GM23338 (cell line): ENCODE measurements around the gene HLCS. TPM values are rescaled to one million over a fixed set of nuclear protein-coding genes. Genes with fewer than 3 reads are reported as not detected.

ENCODE experiments used
- ATAC-seq: fragments of 200-7000 bp; cut with Tn5 transposase; 3 replicates; pipeline ENCODE4 v1.9.1; 2020
- DNase-seq: peaks from one replicate; pipeline ENCODE4 v3.0.0-alpha.2; 2015; ENCODE audit warnings: low spot score
- H2AFZ ChIP-seq: fragments of 200-600 bp; sonication (generic); 2 replicates; pipeline ENCODE4 v1.8.0; 2016; ENCODE audit warnings: antibody characterized with exemption, mild to moderate bottlenecking, moderate library complexity
- H3F3A ChIP-seq: fragments of 200-600 bp; sonication (generic); replicated peaks from 2 replicates; pipeline ENCODE4 v1.8.0; 2017; ENCODE audit warnings: antibody characterized with exemption, mixed run types, low read depth
- H3K27ac ChIP-seq: fragments of 200-600 bp; sonication (generic); 2 replicates; pipeline ENCODE4 v1.6.1; 2016; ENCODE audit warnings: low read depth
- H3K27me3 ChIP-seq: fragments of 200-600 bp; sonication (generic); 2 replicates; pipeline ENCODE4 v1.8.0; 2016; ENCODE audit warnings: mild to moderate bottlenecking, mixed run types, moderate library complexity; ENCODE audit not compliant: insufficient read depth
- H3K36me3 ChIP-seq: fragments of 200-600 bp; sonication (generic); 2 replicates; pipeline ENCODE4 v1.8.0; 2016; ENCODE audit warnings: mild to moderate bottlenecking; ENCODE audit not compliant: insufficient read depth
- H3K4me1 ChIP-seq: fragments of 200-600 bp; sonication (generic); 2 replicates; pipeline ENCODE4 v1.8.0; 2016; ENCODE audit warnings: mild to moderate bottlenecking, moderate library complexity; ENCODE audit not compliant: insufficient read depth
- H3K4me2 ChIP-seq: fragments of 200-600 bp; sonication (generic); 2 replicates; pipeline ENCODE4 v1.7.1; 2017; ENCODE audit warnings: mixed run types
- H3K4me3 ChIP-seq: fragments of 200-600 bp; sonication (generic); 2 replicates; pipeline ENCODE4 v1.6.1; 2016; ENCODE audit warnings: mixed run types
- H3K79me2 ChIP-seq: fragments of 200-600 bp; sonication (generic); replicated peaks from 2 replicates; pipeline ENCODE4 v1.8.0; 2017; ENCODE audit warnings: mild to moderate bottlenecking; ENCODE audit not compliant: insufficient read depth
- H3K9me2 ChIP-seq: fragments of 200-600 bp; sonication (generic); 2 replicates; pipeline ENCODE4 v1.8.0; 2017; ENCODE audit not compliant: insufficient read depth
- H4K20me1 ChIP-seq: fragments of 200-600 bp; sonication (generic); replicated peaks from 2 replicates; pipeline ENCODE4 v1.8.0; 2017; ENCODE audit warnings: mild to moderate bottlenecking; ENCODE audit not compliant: insufficient read depth
- H3K27ac Mint-ChIP-seq: 2 replicates; pipeline ENCODE4 v1.8.0; 2020; ENCODE audit warnings: inconsistent platforms, mild to moderate bottlenecking, moderate library complexity, mixed read lengths
- H3K27me3 Mint-ChIP-seq: 3 replicates; pipeline ENCODE4 v1.8.0; 2022; ENCODE audit warnings: low read depth, mild to moderate bottlenecking, moderate library complexity, mixed read lengths, inconsistent platforms; ENCODE audit not compliant: insufficient read depth, poor library complexity
- H3K36me3 Mint-ChIP-seq: 3 replicates; pipeline ENCODE4 v1.8.0; 2021; ENCODE audit warnings: low read depth, mild to moderate bottlenecking, inconsistent platforms, moderate library complexity, mixed read lengths
- H3K4me1 Mint-ChIP-seq: 3 replicates; pipeline ENCODE4 v1.8.0; 2020; ENCODE audit warnings: mild to moderate bottlenecking, inconsistent platforms, mixed read lengths
- H3K4me3 Mint-ChIP-seq: 3 replicates; pipeline ENCODE4 v1.8.0; 2021; ENCODE audit warnings: moderate library complexity, mild to moderate bottlenecking, inconsistent platforms, mixed read lengths
- H3K9me3 Mint-ChIP-seq: 3 replicates; pipeline ENCODE4 v1.8.0; 2020; ENCODE audit warnings: moderate library complexity, mild to moderate bottlenecking, inconsistent platforms, mixed read lengths
- CREB1 ChIP-seq: fragments of 250-450 bp; sonication (Bioruptor Pico); IDR thresholded peaks from 2 replicates; pipeline ENCODE4 v1.5.0; 2020; ENCODE audit warnings: low read depth, mild to moderate bottlenecking, moderate library complexity
- EZH2 ChIP-seq: fragments of 200-600 bp; sonication (generic); IDR thresholded peaks from one replicate; pipeline ENCODE4 v1.8.0; 2017; ENCODE audit warnings: antibody characterized with exemption, mild to moderate bottlenecking, low read depth; ENCODE audit not compliant: unreplicated experiment
- EZH2phosphoT487 ChIP-seq: fragments of 200-600 bp; sonication (generic); IDR thresholded peaks from one replicate; pipeline ENCODE4 v1.8.1; 2018; ENCODE audit warnings: antibody characterized with exemption; ENCODE audit not compliant: unreplicated experiment
- JUNB ChIP-seq: IDR thresholded peaks from one replicate; pipeline ENCODE4 v1.6.1; 2016; ENCODE audit warnings: antibody characterized with exemption; ENCODE audit not compliant: unreplicated experiment
- NANOG ChIP-seq: IDR thresholded peaks from 2 replicates; pipeline ENCODE4 v1.6.1; 2016; ENCODE audit warnings: antibody characterized with exemption, borderline replicate concordance
- POLR2AphosphoS5 ChIP-seq: IDR thresholded peaks from 2 replicates; pipeline ENCODE4 v1.6.1; 2016; ENCODE audit warnings: antibody characterized with exemption, low read depth
- STAT1 ChIP-seq: IDR thresholded peaks from one replicate; pipeline ENCODE4 v1.6.1; 2016; ENCODE audit warnings: antibody characterized with exemption; ENCODE audit not compliant: unreplicated experiment
- ZNF114 ChIP-seq: fragments of 250-450 bp; sonication (Bioruptor Pico); IDR thresholded peaks from 2 replicates; pipeline ENCODE4 v1.5.0; 2020; ENCODE audit warnings: mild to moderate bottlenecking, moderate library complexity
- ZNF331 ChIP-seq: fragments of 250-450 bp; sonication (Bioruptor Pico); IDR thresholded peaks from 2 replicates; pipeline ENCODE4 v1.5.0; 2020; ENCODE audit warnings: low read depth, mild to moderate bottlenecking, moderate library complexity
- polyA plus RNA-seq: library from polyadenylated mRNA; unstranded; fragments of >200 nt; fragmentation: Nextera tagmentation; extraction: Ambion mirVana; gene quantifications from 2 replicates; pipeline ENCODE4 v1.2.1, GENCODE V29; 2016
- total RNA-seq: library from RNA; depleted of rRNA; stranded (reverse); fragments of >200 nt; shearing (Covaris generic); gene quantifications from 2 replicates; pipeline ENCODE4 v1.2.3, GENCODE V29; 2014
- TF ChIP-seq, protein P1 (sequence below): IDR thresholded peaks from one replicate; pipeline ENCODE4 v1.6.1; 2018; ENCODE audit warnings: antibody characterized with exemption; ENCODE audit not compliant: unreplicated experiment
- TF ChIP-seq, protein P2 (sequence below), 2 experiments: fragments of 200-600 bp in 1 of 2; sonication (generic) in 1 of 2; conservative IDR thresholded peaks; 2 replicates each; pipeline versions ENCODE4 v1.5.1 to v1.6.1; 2016 to 2017; ENCODE audit warnings: antibody characterized with exemption in 2 of 2, low read depth in 2 of 2, mild to moderate bottlenecking in 2 of 2, moderate library complexity in 1 of 2
- TF ChIP-seq, protein P3 (sequence below): IDR thresholded peaks from 2 replicates; pipeline ENCODE4 v1.6.1; 2016; ENCODE audit warnings: antibody characterized with exemption
- TF ChIP-seq, protein P4 (sequence below): fragments of 250-450 bp; sonication (Bioruptor Pico); IDR thresholded peaks from 2 replicates; pipeline ENCODE4 v1.5.0; 2020; ENCODE audit warnings: mild to moderate bottlenecking, moderate library complexity

Gene HLCS
- total and polyA plus RNA-seq, 2 experiments from 2014 or later: 6.1 to 14.7 TPM

DNA sequence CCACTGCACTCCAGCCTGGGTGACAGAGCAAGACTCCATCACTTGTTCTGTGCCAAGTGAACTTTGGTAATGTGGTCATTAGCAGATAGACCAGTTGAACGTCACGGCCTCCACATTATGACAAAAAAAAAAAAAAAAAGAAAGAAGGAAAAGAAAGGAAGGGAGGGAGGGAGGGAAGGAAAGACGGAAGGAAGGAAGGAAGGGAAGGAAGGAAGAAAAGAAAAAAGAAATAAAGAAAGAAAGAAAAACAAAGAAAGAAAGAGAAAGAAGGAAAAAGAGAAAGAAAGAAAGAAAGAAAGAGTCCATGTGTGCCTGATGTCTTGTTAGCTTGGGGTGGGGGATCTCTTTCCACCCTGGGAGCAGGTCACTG, 222.3 kb downstream of the HLCS start:
- Histone ChIP-seq H3F3A (no peaks in the 10 kb centered on the region), H3K79me2 (no peaks in the 10 kb centered on the region), H3K4me3 (no peak overlapping the region), H2AFZ (no peak overlapping the region), H3K27ac (no peak overlapping the region), H3K4me2 (no peak overlapping the region), H3K36me3 (no peaks in the 10 kb centered on the region), H3K9me2 (no peaks in the 10 kb centered on the region), H4K20me1 (no peaks in the 10 kb centered on the region), H3K27me3 (peaks cover 27% of the 10 kb centered on the region), H3K4me1 (peaks cover 9% of the 10 kb centered on the region)
- no peak for ATAC-seq
- Mint-ChIP-seq H3K27me3 (peaks cover 43% of the 10 kb centered on the region), H3K4me1 (peaks cover 18% of the 10 kb centered on the region), H3K9me3 (no peaks in the 10 kb centered on the region; the same call in 2 of the 3 replicates), H3K4me3 (no peak overlapping the region; the same call in 2 of the 3 replicates), H3K27ac (no peak overlapping the region), H3K36me3 (no peaks in the 10 kb centered on the region; the same call in 2 of the 3 replicates)
- no peak for TF ChIP-seq JUNB
- no peak for TF ChIP-seq STAT1
- TF ChIP-seq, protein P1, sequence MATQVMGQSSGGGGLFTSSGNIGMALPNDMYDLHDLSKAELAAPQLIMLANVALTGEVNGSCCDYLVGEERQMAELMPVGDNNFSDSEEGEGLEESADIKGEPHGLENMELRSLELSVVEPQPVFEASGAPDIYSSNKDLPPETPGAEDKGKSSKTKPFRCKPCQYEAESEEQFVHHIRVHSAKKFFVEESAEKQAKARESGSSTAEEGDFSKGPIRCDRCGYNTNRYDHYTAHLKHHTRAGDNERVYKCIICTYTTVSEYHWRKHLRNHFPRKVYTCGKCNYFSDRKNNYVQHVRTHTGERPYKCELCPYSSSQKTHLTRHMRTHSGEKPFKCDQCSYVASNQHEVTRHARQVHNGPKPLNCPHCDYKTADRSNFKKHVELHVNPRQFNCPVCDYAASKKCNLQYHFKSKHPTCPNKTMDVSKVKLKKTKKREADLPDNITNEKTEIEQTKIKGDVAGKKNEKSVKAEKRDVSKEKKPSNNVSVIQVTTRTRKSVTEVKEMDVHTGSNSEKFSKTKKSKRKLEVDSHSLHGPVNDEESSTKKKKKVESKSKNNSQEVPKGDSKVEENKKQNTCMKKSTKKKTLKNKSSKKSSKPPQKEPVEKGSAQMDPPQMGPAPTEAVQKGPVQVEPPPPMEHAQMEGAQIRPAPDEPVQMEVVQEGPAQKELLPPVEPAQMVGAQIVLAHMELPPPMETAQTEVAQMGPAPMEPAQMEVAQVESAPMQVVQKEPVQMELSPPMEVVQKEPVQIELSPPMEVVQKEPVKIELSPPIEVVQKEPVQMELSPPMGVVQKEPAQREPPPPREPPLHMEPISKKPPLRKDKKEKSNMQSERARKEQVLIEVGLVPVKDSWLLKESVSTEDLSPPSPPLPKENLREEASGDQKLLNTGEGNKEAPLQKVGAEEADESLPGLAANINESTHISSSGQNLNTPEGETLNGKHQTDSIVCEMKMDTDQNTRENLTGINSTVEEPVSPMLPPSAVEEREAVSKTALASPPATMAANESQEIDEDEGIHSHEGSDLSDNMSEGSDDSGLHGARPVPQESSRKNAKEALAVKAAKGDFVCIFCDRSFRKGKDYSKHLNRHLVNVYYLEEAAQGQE: no peak
- no peak for TF ChIP-seq ZNF331 (CRISPR knock-in tag)
- no peak for TF ChIP-seq CREB1 (CRISPR knock-in tag)
- TF ChIP-seq EZH2phosphoT487: no peak
- TF ChIP-seq, protein P2, sequence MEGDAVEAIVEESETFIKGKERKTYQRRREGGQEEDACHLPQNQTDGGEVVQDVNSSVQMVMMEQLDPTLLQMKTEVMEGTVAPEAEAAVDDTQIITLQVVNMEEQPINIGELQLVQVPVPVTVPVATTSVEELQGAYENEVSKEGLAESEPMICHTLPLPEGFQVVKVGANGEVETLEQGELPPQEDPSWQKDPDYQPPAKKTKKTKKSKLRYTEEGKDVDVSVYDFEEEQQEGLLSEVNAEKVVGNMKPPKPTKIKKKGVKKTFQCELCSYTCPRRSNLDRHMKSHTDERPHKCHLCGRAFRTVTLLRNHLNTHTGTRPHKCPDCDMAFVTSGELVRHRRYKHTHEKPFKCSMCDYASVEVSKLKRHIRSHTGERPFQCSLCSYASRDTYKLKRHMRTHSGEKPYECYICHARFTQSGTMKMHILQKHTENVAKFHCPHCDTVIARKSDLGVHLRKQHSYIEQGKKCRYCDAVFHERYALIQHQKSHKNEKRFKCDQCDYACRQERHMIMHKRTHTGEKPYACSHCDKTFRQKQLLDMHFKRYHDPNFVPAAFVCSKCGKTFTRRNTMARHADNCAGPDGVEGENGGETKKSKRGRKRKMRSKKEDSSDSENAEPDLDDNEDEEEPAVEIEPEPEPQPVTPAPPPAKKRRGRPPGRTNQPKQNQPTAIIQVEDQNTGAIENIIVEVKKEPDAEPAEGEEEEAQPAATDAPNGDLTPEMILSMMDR (conservative IDR thresholded peaks at IDR 0.05; ENCODE audit: low read depth in 2 of 2): no peak
- no peak for TF ChIP-seq NANOG
- no peak for TF ChIP-seq POLR2AphosphoS5
- TF ChIP-seq, protein P3, sequence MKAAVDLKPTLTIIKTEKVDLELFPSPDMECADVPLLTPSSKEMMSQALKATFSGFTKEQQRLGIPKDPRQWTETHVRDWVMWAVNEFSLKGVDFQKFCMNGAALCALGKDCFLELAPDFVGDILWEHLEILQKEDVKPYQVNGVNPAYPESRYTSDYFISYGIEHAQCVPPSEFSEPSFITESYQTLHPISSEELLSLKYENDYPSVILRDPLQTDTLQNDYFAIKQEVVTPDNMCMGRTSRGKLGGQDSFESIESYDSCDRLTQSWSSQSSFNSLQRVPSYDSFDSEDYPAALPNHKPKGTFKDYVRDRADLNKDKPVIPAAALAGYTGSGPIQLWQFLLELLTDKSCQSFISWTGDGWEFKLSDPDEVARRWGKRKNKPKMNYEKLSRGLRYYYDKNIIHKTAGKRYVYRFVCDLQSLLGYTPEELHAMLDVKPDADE: no peak
- TF ChIP-seq, protein P4, sequence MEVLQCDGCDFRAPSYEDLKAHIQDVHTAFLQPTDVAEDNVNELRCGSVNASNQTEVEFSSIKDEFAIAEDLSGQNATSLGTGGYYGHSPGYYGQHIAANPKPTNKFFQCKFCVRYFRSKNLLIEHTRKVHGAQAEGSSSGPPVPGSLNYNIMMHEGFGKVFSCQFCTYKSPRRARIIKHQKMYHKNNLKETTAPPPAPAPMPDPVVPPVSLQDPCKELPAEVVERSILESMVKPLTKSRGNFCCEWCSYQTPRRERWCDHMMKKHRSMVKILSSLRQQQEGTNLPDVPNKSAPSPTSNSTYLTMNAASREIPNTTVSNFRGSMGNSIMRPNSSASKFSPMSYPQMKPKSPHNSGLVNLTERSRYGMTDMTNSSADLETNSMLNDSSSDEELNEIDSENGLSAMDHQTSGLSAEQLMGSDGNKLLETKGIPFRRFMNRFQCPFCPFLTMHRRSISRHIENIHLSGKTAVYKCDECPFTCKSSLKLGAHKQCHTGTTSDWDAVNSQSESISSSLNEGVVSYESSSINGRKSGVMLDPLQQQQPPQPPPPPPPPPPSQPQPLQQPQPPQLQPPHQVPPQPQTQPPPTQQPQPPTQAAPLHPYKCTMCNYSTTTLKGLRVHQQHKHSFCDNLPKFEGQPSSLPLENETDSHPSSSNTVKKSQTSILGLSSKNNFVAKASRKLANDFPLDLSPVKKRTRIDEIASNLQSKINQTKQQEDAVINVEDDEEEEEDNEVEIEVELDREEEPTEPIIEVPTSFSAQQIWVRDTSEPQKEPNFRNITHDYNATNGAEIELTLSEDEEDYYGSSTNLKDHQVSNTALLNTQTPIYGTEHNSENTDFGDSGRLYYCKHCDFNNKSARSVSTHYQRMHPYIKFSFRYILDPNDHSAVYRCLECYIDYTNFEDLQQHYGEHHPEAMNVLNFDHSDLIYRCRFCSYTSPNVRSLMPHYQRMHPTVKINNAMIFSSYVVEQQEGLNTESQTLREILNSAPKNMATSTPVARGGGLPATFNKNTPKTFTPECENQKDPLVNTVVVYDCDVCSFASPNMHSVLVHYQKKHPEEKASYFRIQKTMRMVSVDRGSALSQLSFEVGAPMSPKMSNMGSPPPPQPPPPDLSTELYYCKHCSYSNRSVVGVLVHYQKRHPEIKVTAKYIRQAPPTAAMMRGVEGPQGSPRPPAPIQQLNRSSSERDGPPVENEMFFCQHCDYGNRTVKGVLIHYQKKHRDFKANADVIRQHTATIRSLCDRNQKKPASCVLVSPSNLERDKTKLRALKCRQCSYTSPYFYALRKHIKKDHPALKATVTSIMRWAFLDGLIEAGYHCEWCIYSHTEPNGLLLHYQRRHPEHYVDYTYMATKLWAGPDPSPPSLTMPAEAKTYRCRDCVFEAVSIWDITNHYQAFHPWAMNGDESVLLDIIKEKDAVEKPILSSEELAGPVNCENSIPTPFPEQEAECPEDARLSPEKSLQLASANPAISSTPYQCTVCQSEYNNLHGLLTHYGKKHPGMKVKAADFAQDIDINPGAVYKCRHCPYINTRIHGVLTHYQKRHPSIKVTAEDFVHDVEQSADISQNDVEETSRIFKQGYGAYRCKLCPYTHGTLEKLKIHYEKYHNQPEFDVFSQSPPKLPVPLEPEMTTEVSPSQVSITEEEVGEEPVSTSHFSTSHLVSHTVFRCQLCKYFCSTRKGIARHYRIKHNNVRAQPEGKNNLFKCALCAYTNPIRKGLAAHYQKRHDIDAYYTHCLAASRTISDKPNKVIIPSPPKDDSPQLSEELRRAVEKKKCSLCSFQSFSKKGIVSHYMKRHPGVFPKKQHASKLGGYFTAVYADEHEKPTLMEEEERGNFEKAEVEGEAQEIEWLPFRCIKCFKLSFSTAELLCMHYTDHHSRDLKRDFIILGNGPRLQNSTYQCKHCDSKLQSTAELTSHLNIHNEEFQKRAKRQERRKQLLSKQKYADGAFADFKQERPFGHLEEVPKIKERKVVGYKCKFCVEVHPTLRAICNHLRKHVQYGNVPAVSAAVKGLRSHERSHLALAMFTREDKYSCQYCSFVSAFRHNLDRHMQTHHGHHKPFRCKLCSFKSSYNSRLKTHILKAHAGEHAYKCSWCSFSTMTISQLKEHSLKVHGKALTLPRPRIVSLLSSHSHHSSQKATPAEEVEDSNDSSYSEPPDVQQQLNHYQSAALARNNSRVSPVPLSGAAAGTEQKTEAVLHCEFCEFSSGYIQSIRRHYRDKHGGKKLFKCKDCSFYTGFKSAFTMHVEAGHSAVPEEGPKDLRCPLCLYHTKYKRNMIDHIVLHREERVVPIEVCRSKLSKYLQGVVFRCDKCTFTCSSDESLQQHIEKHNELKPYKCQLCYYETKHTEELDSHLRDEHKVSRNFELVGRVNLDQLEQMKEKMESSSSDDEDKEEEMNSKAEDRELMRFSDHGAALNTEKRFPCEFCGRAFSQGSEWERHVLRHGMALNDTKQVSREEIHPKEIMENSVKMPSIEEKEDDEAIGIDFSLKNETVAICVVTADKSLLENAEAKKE (CRISPR knock-in tag): no peak
- no peak for TF ChIP-seq ZNF114 (CRISPR knock-in tag)
- TF ChIP-seq EZH2: no peak
- no peak for DNase-seq
